ENCODE measurements around the gene BICC1.

Gene BICC1

DNA sequence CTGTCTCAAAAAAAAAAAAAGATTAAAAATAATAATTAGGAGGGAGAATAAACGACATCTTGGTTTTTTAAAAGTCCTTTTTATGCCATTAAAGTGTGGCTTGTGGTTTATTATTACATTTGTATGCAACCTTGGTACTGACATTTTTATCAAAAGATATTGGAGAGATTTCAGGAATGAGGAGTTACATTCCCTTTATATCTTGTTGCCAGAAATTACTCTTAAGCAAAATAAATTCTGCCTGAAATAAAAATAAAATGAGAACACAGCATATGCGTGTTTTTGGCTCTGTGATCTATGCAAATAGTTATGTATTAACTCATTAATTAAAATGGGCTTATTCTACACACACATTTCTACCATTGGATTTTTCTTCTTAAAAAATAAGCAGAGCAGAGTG, 202.4 kb downstream of the BICC1 start:
- no peak for DNase-seq

DNA sequence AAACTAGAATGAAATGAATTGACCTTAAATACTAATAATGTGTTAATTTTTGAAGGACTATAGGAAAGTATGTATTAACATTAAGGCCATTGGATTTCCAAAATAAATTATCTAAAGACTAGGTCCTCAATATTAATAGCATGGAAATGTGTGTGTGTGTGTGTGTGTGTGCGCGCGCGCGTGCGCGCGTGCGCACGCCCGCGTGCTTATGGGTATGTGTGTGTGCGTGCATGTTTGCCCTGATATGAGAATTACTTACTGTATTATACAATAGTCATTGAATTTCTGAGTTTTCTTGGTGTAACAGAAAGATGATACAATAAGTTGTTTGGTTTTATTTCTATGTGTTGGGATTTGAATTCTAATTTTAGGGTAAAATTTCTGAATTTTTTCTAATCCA, 205.9 kb downstream of the BICC1 start:
- no peak for DNase-seq

DNA sequence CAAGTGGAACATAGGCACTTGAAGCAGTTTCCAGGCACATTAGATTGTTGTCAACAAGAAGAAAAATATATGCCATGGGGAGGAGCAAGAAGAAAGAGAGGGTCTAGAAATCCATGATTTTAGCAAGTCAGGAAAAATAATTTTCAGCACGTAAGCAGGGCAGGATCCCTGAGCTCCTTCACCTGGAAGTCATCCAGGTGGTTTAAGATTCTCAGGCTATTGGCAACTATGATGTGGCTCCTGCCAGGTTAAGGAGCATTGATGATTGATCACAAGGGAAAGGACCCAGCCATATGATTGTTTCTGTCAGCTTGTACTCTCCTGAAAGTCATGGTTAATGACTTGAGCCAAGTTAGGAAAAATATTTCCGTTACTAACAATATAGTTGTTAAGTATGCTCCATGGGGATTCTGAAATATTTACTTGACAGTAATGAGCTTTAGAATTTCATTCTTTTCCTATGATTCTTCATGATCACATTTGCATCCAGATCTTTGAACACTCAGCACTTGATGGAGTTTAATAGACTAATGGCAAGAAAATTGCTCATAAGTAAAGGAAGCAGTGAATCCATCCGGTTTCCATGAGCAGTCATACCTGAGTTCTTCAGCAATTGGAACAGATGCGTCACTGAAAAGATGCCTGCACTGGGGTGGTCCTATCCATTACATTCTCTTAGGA, 209.1 kb downstream of the BICC1 start:
- no peak for DNase-seq

DNA sequence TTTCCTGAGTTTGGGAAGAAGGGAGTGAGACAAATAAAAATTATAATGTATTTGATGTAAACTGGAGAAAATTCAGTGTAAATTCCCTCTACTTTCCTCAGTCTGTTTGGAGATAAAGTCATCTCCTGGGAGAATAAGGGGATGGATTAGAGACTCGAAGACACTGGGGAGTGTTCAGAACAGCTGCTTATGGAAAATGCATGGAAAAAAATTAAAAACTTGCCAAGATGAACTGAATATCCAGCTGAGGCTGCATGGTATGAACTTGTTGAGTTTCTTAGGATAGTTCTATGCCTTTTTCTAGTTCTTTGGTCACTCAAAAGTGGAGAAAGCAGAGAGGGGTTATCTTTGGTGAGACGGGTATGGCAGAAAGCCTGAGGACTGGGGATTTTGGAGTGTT, 210.5 kb downstream of the BICC1 start:
- no peak for DNase-seq

DNA sequence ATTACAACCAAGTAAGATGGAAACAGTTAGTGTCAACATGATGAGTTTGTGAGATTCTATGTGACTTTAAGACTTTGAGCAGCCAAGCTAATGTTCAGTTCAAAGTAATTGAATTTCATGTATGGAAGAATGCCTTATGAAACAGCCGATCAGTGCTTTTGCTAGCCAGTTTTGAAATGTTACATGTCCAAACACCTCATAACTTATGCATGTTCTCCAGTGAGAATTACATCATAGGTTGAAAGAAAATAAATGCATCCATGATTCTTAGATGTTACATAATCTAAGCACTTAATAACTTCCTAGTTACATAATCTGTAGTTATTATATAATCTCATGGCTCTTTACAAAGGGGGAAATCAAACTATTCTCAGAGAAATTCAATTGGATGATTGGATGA, 211.3 kb downstream of the BICC1 start:
- DNase-seq = no peak

DNA sequence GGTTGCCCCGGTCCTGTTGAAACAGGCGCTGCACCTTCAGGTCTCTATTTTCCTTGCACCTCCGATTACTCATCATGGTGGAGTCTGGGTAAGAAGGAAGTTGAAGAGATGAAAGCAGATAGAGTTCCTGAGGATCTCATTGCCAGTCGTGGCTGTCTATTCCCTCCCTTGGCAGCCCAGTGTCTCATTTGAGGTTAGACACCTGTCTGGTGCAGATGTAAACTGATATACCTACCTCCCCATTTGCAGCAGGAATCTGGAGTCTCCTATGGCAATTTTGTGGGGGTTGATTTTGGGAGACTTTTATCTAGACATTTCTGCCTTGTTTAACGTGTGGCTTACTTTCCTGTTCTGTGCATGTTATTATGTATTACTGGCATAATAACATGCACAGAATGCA, 212.1 kb downstream of the BICC1 start:
- no peak for DNase-seq

DNA sequence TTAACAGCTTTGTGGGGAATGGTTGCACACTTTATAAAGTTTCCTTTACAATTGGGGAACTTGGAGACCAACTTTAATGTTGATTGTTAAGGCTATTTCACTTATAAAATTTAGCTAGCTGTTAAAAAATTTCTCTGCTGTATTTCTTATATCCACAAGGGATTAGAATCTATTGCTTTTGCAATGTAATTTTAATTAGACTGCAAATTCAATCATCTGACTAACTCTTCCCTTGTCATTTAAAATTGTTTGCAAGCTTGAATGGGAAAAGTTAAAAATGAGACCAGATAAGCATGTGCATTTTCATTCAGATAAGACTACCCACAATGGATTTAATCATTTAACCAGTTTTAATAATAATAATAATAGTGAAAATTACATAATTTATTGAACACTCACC, 213.2 kb downstream of the BICC1 start:
- no peak for DNase-seq

DNA sequence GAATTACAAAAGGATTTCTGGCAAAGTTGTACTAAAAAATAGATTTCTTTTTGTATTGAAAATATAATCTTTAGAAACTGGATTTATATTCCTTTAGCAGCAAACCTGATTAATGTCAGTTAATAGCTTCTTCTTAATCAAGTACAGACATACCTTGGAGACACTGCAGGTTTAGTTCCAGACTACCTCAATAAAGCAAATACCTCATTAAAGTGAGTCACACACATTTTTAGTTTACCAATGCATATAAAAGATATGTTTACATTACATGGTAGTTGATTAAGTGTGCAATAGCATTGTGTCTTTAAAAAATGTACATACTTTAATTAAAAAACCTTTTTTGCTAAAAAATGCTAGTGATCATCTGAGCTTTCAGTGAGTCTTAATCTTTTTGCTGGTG, 215.0 kb downstream of the BICC1 start:
- no peak for DNase-seq

DNA sequence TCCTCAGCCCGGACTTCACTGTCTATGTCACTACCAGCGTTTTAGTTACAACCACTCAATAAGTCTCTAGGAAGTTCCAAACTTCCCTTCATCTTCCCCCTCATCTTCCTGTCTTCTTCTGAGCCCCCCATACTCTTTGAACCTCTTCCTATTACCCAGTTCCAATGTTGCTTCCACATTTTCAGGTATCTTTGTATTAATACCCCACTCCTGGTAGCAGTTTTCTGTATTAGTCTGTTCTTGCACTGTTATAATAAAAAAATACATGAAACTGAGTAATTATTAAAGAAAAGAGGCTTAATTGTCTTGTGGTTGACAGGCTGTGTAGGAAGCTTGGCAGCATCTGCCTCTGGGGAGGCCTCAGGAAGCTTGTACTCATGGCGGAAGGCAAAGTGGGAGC, 218.6 kb downstream of the BICC1 start:
- DNase-seq = no peak

DNA sequence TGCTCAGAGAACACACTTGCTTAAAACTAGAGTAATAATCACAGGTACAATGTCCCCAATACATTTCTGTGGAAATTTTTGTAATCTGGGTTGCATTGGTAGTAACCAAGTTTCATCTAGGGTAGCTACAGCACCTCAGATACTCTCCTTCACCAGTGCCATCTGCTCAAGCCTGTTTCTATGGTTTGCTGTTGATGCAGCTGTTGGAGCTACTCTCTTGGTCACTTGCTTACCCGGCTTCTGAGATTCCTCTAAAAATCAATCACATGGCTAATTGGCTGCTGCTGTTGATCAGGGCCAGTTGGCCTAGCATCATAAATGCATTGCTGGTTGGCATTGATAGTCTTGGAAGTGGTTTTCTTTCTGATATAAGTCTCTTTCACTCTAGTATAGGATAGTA, 220.8 kb downstream of the BICC1 start:
- DNase-seq = no peak

DNA sequence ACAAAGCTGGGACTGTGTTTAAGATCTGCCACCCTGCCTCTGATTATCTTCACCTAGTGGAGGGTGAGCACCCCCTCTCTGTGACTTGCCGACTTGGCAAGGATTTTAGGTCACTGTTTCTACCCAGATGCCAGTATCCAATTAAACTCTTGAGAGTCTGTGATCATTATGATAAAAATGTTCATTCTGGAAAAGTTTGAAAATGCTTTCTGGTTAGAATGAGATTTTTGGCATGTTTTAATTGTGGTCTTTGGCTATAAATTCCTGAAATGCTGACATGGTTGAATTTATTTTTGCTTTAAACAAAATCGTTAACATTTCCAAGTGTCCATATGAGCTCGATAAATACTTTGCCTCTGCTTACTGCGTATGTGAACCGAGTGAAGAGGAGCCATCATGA, 221.4 kb downstream of the BICC1 start:
- no peak for DNase-seq

DNA sequence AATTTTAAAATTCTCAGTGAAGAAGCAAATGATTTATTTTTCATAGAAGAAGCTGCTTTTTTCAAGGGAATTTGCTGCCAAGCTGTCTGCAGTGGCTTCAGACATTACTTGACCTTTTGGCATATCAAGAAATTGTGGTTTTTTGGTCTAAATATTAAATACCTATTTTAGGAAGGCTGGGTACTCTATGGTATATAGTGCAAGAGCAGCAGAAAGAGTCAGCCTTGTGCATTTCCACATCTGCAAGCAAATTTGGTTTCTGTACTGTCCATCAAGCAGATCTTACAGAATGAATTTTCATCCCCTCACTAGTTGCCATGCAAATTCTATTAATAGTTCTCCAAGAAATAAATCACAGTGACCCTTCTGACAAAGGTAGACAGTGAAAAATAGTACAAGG, 222.0 kb downstream of the BICC1 start:
- DNase-seq = no peak

DNA sequence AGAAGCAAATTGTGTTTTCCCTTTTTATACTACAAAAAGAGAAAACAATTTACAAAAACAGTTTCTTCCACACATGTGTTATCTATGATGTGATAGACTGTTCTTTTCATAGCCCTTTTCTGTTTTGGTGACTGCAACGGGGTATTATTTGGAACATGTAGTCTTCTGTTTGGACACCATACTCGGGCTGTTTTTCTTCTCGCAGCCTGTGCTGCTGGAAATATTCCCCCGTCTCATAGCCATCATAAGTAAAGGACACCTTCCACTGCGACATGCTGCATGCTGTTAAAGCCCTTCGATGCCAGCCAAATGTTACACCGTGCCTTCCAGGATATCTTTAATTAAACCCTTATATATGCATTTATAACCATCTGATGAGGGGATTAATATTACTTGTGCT, 222.4 kb downstream of the BICC1 start:
- no peak for DNase-seq

DNA sequence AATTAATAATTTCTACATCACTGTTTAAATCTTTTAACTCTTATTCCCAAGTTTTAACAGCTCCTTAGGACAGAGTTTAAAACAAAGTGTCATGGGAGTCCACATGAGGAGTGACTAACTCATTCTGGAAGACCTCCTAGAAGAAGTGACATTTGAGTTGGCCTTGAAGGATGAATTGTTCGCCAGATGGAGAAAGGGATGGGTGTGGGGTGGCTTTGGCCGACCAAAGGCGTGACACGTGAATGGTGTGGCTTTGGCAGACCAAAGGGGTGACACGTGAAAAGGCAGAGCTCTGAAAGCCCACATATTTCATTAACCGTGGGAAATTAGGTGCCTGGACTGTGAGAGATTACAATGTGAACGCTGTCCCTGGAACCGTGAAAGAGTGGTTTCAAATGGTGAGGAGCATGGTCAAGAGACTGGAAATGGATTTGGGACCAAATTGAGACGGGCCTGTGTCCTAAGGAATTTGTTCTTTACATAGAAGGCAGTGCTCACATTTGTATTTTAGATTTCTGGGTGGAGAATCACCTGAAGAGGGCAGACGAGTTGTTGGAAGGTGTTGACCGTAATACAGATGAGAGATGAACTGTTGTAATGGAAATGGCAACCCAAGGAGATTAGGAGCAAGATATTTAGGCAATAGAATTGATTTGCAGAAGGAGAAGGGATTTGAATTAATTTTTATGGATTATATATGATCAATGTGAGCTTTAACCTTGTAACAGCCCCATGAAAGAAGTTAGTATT, 228.1 kb downstream of the BICC1 start:
- DNase-seq = no peak

DNA sequence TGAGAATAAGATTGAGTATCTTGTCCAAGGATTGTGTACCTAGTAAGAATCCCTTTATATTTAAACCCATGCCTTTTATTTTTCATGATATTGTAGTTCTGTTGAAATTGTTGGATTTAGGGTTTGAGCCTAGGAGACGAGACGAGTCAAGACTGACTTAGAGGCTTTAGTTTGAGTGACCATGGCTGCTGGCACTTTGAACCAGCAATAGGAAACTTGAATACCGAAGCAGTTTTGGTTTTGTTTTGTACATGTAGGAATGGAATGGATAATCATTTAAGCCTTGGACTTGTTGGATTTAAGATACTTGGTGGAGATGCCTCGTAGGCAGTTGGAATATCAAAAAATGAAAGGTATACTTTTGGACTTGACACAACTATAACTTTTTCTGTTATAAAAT, 229.0 kb downstream of the BICC1 start:
- no peak for DNase-seq

DNA sequence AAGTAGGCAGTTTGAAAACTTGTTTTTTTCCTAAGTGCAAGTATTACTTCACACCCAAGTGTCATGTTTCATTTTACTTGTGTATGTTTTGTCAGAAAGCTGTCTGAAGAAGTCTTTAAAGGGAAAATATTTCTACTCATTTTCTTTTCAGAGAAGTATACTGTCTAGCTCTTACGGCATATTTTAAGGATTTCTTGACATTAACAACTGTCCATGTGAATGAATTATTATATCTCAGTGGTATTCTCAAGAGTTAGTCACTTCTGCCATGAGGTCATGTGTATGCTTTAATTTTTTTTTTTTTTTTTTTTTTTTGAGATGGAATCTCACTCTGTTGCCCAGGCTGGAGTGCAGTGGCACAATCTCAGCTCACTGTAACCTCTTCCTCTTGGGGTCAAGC, 229.5 kb downstream of the BICC1 start:
- DNase-seq = no peak

DNA sequence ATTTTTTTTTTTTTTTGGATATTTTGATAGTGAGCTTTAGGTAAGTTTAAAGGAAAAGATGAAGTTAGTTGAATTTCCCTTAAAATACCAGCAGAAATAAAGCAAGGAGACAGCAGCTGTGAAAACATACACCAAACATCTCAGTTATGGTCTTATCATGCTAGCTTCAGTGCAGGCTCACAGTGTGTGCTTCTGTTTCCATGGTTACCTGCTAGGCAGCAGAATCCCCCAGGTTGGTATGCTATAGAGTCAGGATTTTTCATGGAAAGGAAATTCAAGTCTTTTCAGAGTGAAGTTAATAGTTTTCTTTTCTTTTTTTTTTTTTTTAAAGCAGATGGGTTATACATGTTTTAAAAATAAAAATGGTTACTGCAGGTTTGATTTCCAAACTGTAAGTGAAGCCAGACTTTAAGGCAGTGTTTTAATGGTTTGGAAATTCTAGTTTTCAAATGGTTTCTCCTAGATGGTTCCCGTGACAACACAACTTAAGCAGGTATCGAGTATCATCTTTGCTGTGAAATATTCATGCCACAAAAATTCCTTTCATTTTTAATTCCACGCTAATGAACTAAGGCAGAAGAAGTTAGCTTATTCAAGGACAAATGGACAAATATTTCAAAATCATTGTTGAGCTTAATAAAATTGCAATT, 230.9 kb downstream of the BICC1 start:
- DNase-seq = no peak

DNA sequence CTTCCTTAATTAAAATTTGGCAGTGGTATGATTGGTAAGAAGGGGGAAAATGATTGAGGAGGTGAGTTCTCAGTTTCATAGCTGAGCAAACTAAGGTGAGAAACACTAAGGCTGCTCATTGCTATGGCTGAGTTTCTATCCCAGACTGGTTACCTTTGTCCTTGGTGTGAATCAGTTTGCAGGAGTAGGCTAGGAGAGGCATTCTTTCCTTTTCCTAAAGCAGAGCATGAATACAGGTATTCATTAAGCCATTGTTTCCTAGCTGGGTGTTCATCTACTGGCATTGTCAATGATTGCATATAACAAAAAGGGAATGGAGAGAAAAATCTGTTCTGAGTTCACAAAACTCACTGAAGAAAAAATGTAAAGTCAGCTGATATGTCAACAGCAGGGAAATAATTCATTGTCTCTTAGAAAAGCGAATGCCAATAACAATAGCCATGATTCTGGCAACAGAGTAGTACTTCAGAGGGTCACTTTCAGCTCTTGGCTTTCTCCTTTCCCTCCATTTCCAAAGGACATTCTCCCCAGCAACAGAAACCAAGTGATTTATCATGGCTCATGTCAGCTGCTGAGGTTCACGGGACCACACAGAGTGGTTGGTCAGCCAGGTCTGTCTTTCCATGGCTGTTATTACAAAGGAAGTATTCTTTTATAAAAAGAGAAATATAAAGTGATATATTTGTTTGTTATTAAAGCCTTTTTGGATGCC, 234.0 kb downstream of the BICC1 start:
- no peak for DNase-seq

DNA sequence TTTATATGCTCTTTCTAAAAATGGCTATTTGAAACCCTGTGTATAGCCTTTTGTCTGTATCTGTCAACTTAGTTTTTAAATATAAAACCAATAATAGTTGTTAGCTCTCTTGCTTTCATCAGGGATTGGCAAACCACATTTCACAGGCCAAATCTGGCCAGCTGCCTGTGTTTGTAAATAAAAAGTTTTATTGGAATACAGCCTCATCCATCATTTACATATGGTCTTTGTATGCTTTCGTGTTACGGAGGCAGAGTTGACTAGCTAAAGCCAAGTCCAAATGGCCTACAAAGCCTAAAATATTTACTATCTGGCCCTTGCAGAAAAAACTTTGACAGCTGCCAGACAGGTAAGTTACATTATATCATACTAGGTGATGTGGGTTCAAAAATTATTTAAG, 235.0 kb downstream of the BICC1 start:
- no peak for DNase-seq

DNA sequence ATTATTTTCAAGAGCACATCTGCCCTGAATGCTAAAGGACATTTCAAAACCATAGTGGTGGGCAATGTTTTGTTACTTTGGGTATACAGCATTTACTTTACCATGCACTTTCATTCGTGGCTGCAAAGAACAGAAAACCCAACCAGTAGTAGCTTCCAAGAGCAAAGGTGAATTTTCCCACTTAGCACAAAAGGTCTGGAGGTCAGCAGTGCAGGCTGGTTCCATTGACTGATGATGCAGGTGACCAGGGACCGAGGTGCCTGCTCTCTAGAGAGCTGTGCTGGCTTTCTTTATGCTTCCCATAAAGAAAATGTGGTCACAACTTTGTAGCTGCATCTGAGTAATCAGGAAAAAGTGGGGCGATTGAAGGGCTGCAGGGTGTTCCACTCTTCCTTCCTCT, 240.0 kb downstream of the BICC1 start:
- DNase-seq = no peak

DNA sequence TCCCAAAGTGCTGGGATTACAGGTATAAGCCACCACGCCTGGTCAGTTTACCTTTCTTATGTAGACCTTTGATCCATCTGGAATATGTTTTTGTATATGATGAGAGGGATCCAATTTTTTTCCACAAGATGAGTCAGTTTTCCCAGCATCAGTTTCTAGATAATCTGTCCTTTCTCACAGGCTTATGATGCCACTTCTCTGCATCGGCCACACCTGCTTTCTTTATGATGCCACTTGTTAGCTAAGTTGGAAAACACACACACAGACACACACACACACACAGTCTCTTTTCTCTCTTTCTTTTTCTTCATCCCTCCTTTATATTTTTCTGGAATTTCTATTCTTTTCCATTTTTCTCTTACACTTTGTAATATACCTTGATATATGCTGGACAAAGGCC, 240.8 kb downstream of the BICC1 start:
- no peak for DNase-seq

DNA sequence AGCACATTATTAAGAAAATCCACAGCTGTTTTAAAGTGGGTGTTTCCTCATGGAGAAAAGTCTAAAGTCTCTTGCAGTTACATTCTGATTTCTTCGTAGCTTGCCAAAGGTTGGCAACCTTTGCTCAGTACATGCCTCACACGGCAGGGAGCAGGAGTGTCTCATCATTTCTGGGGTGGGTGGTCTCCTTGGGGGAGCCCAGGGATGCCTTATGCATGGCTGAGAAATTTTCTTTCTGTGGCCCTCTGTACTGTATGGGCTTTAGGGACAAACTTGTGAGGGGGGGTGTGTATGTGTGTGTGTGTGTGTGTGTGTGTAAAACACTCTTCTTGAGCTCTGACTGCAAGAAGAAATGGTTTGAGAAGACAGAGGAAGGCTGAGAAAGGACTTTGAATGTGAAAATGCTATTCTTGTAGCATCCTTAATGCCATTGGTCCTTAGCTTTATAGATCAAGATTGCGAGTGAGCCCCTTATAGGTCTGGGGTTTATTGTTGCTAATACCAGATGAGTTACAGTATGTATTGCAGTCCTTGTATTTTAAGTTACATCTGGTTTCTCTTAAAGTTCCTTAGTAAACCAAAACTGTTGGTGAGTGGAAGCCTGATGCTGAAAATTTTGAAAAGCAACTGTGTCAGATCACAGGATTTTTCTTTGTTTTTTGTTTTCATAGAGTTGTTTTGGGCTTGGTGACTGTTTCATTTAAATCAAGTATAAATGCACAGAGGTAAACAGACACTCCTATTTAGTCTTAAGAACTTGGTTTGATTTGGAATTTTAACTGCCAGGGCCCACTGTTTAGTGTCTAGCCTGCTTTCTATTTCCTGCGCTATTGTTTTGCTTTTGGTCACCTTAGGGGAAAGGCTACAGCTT, 242.0 kb downstream of the BICC1 start:
- DNase-seq = no peak

DNA sequence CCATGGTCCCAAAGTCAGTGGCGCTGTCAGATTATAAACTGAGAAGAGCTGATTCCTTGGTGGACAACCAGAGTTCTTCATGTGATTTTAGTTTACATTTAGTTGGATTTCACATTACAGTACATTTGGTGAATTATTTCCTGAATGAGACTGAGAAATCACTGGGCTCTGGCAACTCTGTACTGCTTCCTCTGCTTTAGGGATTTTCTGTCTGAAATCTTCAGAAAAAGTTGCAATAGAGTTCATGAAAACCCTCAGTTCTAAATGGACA, 242.6 kb downstream of the BICC1 start:
- DNase-seq = no peak
